ENCODE results near the gene ZP1. TPM values are rescaled to one million over a fixed set of nuclear protein-coding genes. Genes with fewer than 3 reads are reported as not detected.

ZP1 gene
- total RNA-seq, 1 donor from 2014 or later, result not detected

GRCh38 chr11:60918939-60919265 lies 51.6 kb downstream of the ZP1 start:
- no peak for DNase-seq
- H3K27ac ChIP-seq (replicated peaks), result no peak overlapping the region
- H3K4me1 ChIP-seq, result peaks cover 67% of the 10 kb centered on the region
- H3K36me3 ChIP-seq, result peaks cover 39% of the 10 kb centered on the region
- H3K4me3 ChIP-seq, result no peak overlapping the region
- no peak for TF ChIP-seq CTCF (IDR thresholded peaks at IDR 0.05; ENCODE audit: borderline replicate concordance)
- intact Hi-C loops (cut with micrococcal nuclease), result no loop called here
- no peaks in the 10 kb centered on the region for H3K9me3 ChIP-seq (replicated peaks)
- no peaks in the 10 kb centered on the region for H3K27me3 ChIP-seq (ENCODE audit: low read depth)

GRCh38 chr11:60919320-60919719 lies 52.0 kb downstream of the ZP1 start:
- Histone ChIP-seq H3K4me1 (peaks cover 68% of the 10 kb centered on the region), H3K36me3 (peaks cover 39% of the 10 kb centered on the region), H3K27ac (replicated peaks) (no peak overlapping the region), H3K9me3 (replicated peaks) (no peaks in the 10 kb centered on the region), H3K4me3 (no peak overlapping the region), H3K27me3 (ENCODE audit: low read depth) (no peaks in the 10 kb centered on the region)
- no peak for TF ChIP-seq CTCF (IDR thresholded peaks at IDR 0.05; ENCODE audit: borderline replicate concordance)
- DNase-seq, result no peak
- intact Hi-C loops (cut with micrococcal nuclease), result no loop called here

- no peak overlapping the region for H3K27ac ChIP-seq (replicated peaks)
- no peak overlapping the region for H3K4me3 ChIP-seq
- peaks cover 39% of the 10 kb centered on the region for H3K36me3 ChIP-seq
- H3K4me1 ChIP-seq, result peaks cover 68% of the 10 kb centered on the region
- DNase-seq, result no peak
- peaks cover 6% of the 10 kb centered on the region for H3K27me3 ChIP-seq (ENCODE audit: low read depth)
- TF ChIP-seq CTCF (IDR thresholded peaks at IDR 0.05; ENCODE audit: borderline replicate concordance), result no peak
- intact Hi-C loops (cut with micrococcal nuclease), result no loop called here
- no peaks in the 10 kb centered on the region for H3K9me3 ChIP-seq (replicated peaks)
These were observed 52.6 kb downstream of the ZP1 start for GRCh38 chr11:60919956-60920355.

- Histone ChIP-seq H3K27me3 (ENCODE audit: low read depth) (peaks cover 17% of the 10 kb centered on the region), H3K4me3 (no peak overlapping the region), H3K4me1 (peaks cover 65% of the 10 kb centered on the region), H3K9me3 (replicated peaks) (no peaks in the 10 kb centered on the region), H3K36me3 (peaks cover 39% of the 10 kb centered on the region), H3K27ac (replicated peaks) (no peak overlapping the region)
- DNase-seq, result no peak
- intact Hi-C loops (cut with micrococcal nuclease), result no loop called here
- TF ChIP-seq CTCF (IDR thresholded peaks at IDR 0.05; ENCODE audit: borderline replicate concordance), result no peak
These were observed 53.9 kb downstream of the ZP1 start for GRCh38 chr11:60921259-60921658.

GRCh38 chr11:60921777-60922335 lies 54.5 kb downstream of the ZP1 start:
- no peak for TF ChIP-seq CTCF (IDR thresholded peaks at IDR 0.05; ENCODE audit: borderline replicate concordance)
- Histone ChIP-seq H3K36me3 (peaks cover 39% of the 10 kb centered on the region), H3K9me3 (replicated peaks) (no peaks in the 10 kb centered on the region), H3K4me1 (peaks cover 59% of the 10 kb centered on the region), H3K27me3 (ENCODE audit: low read depth) (peaks cover 17% of the 10 kb centered on the region), H3K4me3 (no peak overlapping the region), H3K27ac (replicated peaks) (no peak overlapping the region)
- DNase-seq, result no peak
- intact Hi-C loops (cut with micrococcal nuclease), result no loop called here

All from left ventricle myocardium inferior (tissue), 1 donor.